Mesodermal cell (in vitro differentiated cells): ENCODE measurements around the gene MGRN1. TPM values are rescaled to one million over a fixed set of nuclear protein-coding genes. Genes with fewer than 3 reads are reported as not detected.

Source experiments
- H3K27ac ChIP-seq: 2 replicates; pipeline ENCODE4 v1.7.0; 2013; ENCODE audit warnings: mild to moderate bottlenecking, low read depth, low read length, moderate library complexity; ENCODE audit not compliant: severe bottlenecking
- H3K36me3 ChIP-seq: 2 replicates; pipeline ENCODE4 v1.7.1; 2013; ENCODE audit warnings: mild to moderate bottlenecking, low read length, moderate library complexity; ENCODE audit not compliant: control insufficient read depth, insufficient read depth
- H3K4me1 ChIP-seq: one replicate; pipeline ENCODE4 v1.7.1; 2013; ENCODE audit warnings: mild to moderate bottlenecking, low read length; ENCODE audit not compliant: insufficient read depth, control insufficient read depth, poor library complexity, severe bottlenecking
- H3K4me3 ChIP-seq: 2 replicates; pipeline ENCODE4 v1.7.0; 2013; ENCODE audit warnings: low read length, control low read depth, mild to moderate bottlenecking; ENCODE audit not compliant: insufficient read depth, poor library complexity, severe bottlenecking; ENCODE audit errors: extremely low read depth
- H3K9me3 ChIP-seq: 2 replicates; pipeline ENCODE4 v1.7.1; 2013; ENCODE audit warnings: mild to moderate bottlenecking, low read length, moderate library complexity; ENCODE audit not compliant: control insufficient read depth
- WGBS, 2 experiments: methylation state at CpG; one replicate each; pipeline ENCODE4 v1.1.5; 2013; ENCODE audit warnings: missing lambda C conversion rate in 2 of 2; ENCODE audit not compliant: insufficient coverage in 2 of 2; 5-methylcytosine and 5-hydroxymethylcytosine counted together
- polyA plus RNA-seq, 2 experiments: library from polyadenylated mRNA; stranded (reverse); fragments of 50-300 nt; gene quantifications; one replicate each; pipeline ENCODE4 v1.2.3, GENCODE V29; 2013

The MGRN1 gene
- 43.6 TPM for polyA plus RNA-seq (2013, experiment 1 of 2)
- polyA plus RNA-seq (2013, experiment 2 of 2) = 34.5 TPM

GRCh38 chr16:4624015-4624826 lies at the start of gene MGRN1:
MGRN1 (plus strand) TSS chr16:4624826; CDS start chr16:4624961, 135 bp downstream.
- Histone ChIP-seq H3K4me3 (peak within 1 kb of the TSS; percentile 96), H3K36me3 (peaks cover 14% of the 10 kb centered on the region), H3K9me3 (no peaks in the 10 kb centered on the region), H3K4me1 (no peaks in the 10 kb centered on the region), H3K27ac (peak within 1 kb of the TSS; percentile 97)
- 9 to 22% methylated on average over 23 to 38 of the region's 42 CpGs for WGBS, 2 experiments

GRCh38 chr16:4574919-4575705 lies 49.5 kb upstream of the MGRN1 start:
- Histone ChIP-seq H3K36me3 (no peaks in the 10 kb centered on the region), H3K27ac (no peak overlapping the region), H3K4me3 (no peak overlapping the region), H3K4me1 (no peaks in the 10 kb centered on the region), H3K9me3 (no peaks in the 10 kb centered on the region)
- WGBS, 2 experiments = 76 to 87% methylated on average over 9 to 10 of the region's 11 CpGs

DNA sequence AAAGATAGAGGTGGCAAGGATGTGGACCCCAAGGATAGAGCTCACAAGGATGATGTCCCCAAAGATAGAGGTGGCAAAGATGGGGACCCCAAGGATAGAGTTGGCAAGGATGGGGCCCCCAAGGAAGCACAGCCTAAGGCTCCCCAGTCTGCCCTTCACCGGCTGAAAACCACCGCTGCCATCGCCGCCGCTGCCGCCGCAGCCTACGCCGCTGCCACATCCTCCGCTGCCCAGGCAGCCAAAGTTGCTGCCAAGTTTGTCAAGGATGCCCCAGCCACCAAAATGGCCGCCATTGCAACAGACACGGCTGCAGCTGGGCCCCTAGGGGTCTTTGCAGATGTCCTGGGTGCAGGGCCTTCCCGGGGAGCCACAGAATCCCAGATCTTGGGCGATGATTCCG lies 48.6 kb upstream of the MGRN1 start:
- no peaks in the 10 kb centered on the region for H3K9me3 ChIP-seq
- H3K27ac ChIP-seq = no peak overlapping the region
- no peaks in the 10 kb centered on the region for H3K4me1 ChIP-seq
- H3K4me3 ChIP-seq = no peak overlapping the region
- 93 to 95% methylated on average over 12 to 15 of the region's 15 CpGs for whole genome bisulfite sequencing, 2 experiments
- H3K36me3 ChIP-seq = no peaks in the 10 kb centered on the region

DNA sequence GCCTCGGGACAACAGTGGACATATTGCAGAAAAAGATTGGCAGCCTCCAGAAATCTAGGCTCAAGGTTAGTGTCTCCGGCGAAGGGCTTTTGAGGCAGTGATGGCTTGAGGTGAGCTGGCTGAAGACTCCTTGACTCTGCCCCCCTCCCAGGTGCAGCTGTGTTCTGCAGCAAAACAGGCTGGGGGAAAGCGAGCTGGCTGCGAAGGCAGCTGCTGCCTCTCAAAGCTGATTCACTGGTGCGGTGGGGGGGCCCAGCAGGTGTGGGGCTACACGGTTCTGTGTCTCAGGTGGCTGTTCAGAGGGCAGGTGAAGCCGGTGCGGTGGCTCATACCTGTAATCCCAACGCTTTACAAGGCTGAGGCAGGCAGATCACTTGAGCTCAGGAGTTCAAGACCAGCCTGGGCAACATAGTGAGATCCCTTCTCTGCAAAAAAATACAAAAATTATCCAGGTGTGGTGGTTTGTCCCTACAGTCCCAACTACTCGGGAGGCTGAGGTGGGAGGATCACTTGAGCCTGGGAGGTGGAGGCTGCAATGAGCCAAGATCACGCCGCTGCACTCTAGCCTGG lies 45.6 kb upstream of the MGRN1 start:
- WGBS, 2 experiments = 94% methylated on average over 10 to 13 of the region's 13 CpGs
- Histone ChIP-seq H3K4me3 (no peak overlapping the region), H3K4me1 (no peaks in the 10 kb centered on the region), H3K27ac (no peak overlapping the region), H3K36me3 (no peaks in the 10 kb centered on the region), H3K9me3 (no peaks in the 10 kb centered on the region)

- H3K36me3 ChIP-seq = no peaks in the 10 kb centered on the region
- WGBS, 2 experiments = 80% methylated on average over 1 of the region's 6 CpGs; no CpG with 5 or more reads in 1 of the 2 experiments
- H3K4me3 ChIP-seq = no peak overlapping the region
- no peaks in the 10 kb centered on the region for H3K9me3 ChIP-seq
- H3K4me1 ChIP-seq = no peaks in the 10 kb centered on the region
- no peak overlapping the region for H3K27ac ChIP-seq
Measured at GRCh38 chr16:4580250-4580649, 44.4 kb upstream of the MGRN1 start.

DNA sequence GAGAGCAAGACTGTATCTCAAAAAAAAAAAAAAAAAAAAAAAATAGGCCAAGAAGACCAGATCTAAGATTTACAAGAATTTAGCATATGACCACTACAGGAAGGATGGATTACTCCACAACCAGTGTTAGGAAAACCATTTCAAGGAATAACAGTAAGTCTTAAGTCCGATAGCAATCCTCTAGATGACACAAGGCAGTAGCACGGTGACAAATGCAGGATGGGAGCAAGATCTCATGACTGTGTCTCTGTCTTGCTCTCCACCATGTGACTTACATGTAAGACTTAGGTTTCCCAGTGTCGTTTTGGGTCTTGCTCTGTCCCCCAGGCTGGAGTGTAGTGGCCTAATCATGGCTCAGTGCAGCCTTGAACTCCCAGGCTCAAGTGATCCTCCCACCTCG lies 40.7 kb upstream of the MGRN1 start:
- Histone ChIP-seq H3K9me3 (peaks cover 6% of the 10 kb centered on the region), H3K36me3 (no peaks in the 10 kb centered on the region), H3K4me3 (no peak overlapping the region), H3K4me1 (no peaks in the 10 kb centered on the region), H3K27ac (no peak overlapping the region)
- WGBS, 2 experiments = 90 to 93% methylated on average over 3 of the region's 4 CpGs

- no peak overlapping the region for H3K27ac ChIP-seq
- no peaks in the 10 kb centered on the region for H3K36me3 ChIP-seq
- no peak overlapping the region for H3K4me3 ChIP-seq
- H3K9me3 ChIP-seq = peaks cover 7% of the 10 kb centered on the region
- no peaks in the 10 kb centered on the region for H3K4me1 ChIP-seq
- 84 to 91% methylated on average over 5 to 7 of the region's 7 CpGs for WGBS, 2 experiments
Measured at GRCh38 chr16:4586291-4586690, 38.3 kb upstream of the MGRN1 start.

DNA sequence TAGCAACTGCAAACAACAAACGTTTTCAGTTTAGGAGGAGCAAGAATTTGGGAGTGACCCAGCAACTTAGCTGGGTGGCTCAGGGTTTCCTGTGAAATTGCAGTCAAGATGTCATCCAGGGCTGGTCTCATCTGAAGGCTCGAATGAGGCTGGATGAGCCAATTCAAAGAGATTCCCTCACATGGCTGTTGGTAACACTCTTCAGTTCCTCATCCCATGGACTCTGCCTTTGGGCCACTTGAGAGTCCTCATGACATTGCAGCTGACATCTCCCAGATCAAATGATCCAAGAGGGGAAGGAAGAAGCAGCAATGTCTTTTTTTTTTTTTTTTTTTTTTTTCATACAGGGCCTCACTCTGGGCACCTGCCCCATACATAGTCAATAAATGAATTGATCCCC lies 36.2 kb upstream of the MGRN1 start:
- no peak overlapping the region for H3K4me3 ChIP-seq
- H3K36me3 ChIP-seq = no peaks in the 10 kb centered on the region
- H3K27ac ChIP-seq = no peak overlapping the region
- no peaks in the 10 kb centered on the region for H3K4me1 ChIP-seq
- peaks cover 7% of the 10 kb centered on the region for H3K9me3 ChIP-seq
- WGBS, 2 experiments = 72 to 86% methylated on average over 2 of the region's 2 CpGs

- 94 to 95% methylated on average over 3 to 4 of the region's 6 CpGs for WGBS, 2 experiments
- Histone ChIP-seq H3K4me1 (no peaks in the 10 kb centered on the region), H3K9me3 (peaks cover 7% of the 10 kb centered on the region), H3K27ac (no peak overlapping the region), H3K36me3 (no peaks in the 10 kb centered on the region), H3K4me3 (no peak overlapping the region)
Measured at GRCh38 chr16:4588961-4589360, 35.7 kb upstream of the MGRN1 start.

DNA sequence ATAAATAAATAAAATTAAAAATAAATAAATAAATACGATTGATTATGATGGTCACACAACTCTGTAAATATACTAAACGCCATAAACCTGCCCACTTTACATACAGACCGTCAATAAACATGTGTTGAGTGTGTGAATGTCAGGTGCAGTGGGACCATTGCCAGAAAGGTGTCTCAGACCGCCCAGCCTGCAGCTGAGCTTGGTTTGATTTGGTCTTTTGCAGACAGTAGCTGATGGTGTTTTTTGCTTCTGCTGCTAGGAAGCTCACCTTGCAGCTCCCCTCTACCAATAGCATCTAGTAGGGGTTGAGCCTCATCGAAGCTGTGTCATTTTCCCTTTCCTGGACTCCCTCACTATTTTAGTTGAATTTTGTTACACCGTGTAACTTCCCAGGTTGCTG lies 33.4 kb upstream of the MGRN1 start:
- WGBS, 2 experiments = 88% methylated on average over 4 of the region's 6 CpGs; no CpG with 5 or more reads in 1 of the 2 experiments
- no peak overlapping the region for H3K4me3 ChIP-seq
- H3K4me1 ChIP-seq = no peaks in the 10 kb centered on the region
- no peaks in the 10 kb centered on the region for H3K36me3 ChIP-seq
- no peak overlapping the region for H3K27ac ChIP-seq
- peaks cover 7% of the 10 kb centered on the region for H3K9me3 ChIP-seq
